IMR-90 (cell line): ENCODE measurements around the gene SYT11. TPM values are rescaled to one million over a fixed set of nuclear protein-coding genes. Genes with fewer than 3 reads are reported as not detected.
A peak's percentile ranks its signal among the peaks of the same experiment; 100 is the strongest.
"Not testable (repeated sequence)": the region's sequence is repeated elsewhere in the genome, so short reads cannot be mapped to it uniquely, and the experiment has no call there.

Experiments used
- ATAC-seq: fragments of 200-7000 bp; cut with Tn5 transposase; 2 replicates; pipeline ENCODE4 v1.9.1; 2020; ENCODE audit warnings: low read depth, mild to moderate bottlenecking, moderate library complexity
- BruUV-seq: library from RNA; stranded (reverse); fragments of 400-500 nt; replicated peaks from 2 replicates; lab custom pipeline; 2021; lab: Mats Ljungman, UMichigan
- CTCF ChIA-PET: fragments of 300-600 bp; formaldehyde crosslinking; extraction: SDS; loops from one replicate; lab custom pipeline; 2021; ENCODE audit warnings: antibody characterized with exemption; lab: Yijun Ruan, JAX
- POLR2A ChIA-PET: fragments of 300-600 bp; sonication (Branson Sonifier 250); formaldehyde crosslinking; loops from one replicate; lab custom pipeline; 2022; ENCODE audit warnings: antibody characterized with exemption; ENCODE audit not compliant: unreplicated experiment; lab: Charles Lee
- DNase-seq: peaks from one replicate; pipeline ENCODE4 v3.0.0; 2013
- H2AFZ ChIP-seq: replicated peaks from 2 replicates; pipeline ENCODE3; 2013; ENCODE audit warnings: low read length, mild to moderate bottlenecking; ENCODE audit not compliant: poor library complexity
- H2AK5ac ChIP-seq: 2 replicates; pipeline ENCODE4 v1.6.1; 2013; ENCODE audit warnings: low read depth, low read length, inconsistent platforms
- H2AK9ac ChIP-seq: replicated peaks from 2 replicates; pipeline ENCODE3; 2013; ENCODE audit warnings: mild to moderate bottlenecking, low read depth, low read length, moderate library complexity; ENCODE audit not compliant: poor library complexity
- H2BK120ac ChIP-seq: 2 replicates; pipeline ENCODE4 v1.6.1; 2013; ENCODE audit warnings: low read depth, low read length, inconsistent platforms
- H2BK15ac ChIP-seq: 3 replicates; pipeline ENCODE4 v1.6.1; 2013; ENCODE audit warnings: low read depth, low read length, inconsistent platforms
- H2BK20ac ChIP-seq: 2 replicates; pipeline ENCODE4 v1.6.1; 2013; ENCODE audit warnings: low read depth, mild to moderate bottlenecking, inconsistent platforms, low read length, moderate library complexity
- H2BK5ac ChIP-seq: 2 replicates; pipeline ENCODE4 v1.6.1; 2013; ENCODE audit warnings: mild to moderate bottlenecking, low read depth, low read length, inconsistent platforms; ENCODE audit not compliant: poor library complexity, severe bottlenecking
- H3K14ac ChIP-seq: replicated peaks from 2 replicates; pipeline ENCODE4 v1.6.1; 2013; ENCODE audit warnings: low read depth, low read length, inconsistent platforms
- H3K18ac ChIP-seq: 2 replicates; pipeline ENCODE4 v1.6.1; 2013; ENCODE audit warnings: low read depth, low read length, control low read depth
- H3K23ac ChIP-seq: 2 replicates; pipeline ENCODE4 v1.6.1; 2013; ENCODE audit warnings: low read depth, low read length, inconsistent platforms
- H3K27ac ChIP-seq: 2 replicates; pipeline ENCODE4 v1.5.1; 2013; ENCODE audit warnings: mild to moderate bottlenecking, control low read depth, low read length; ENCODE audit not compliant: insufficient read depth
- H3K27me3 ChIP-seq: 2 replicates; pipeline ENCODE4 v1.6.1; 2013; ENCODE audit warnings: low read length; ENCODE audit not compliant: control insufficient read depth, insufficient read depth
- H3K36me3 ChIP-seq: 2 replicates; pipeline ENCODE4 v1.6.1; 2013; ENCODE audit warnings: low read length, mixed read lengths; ENCODE audit not compliant: control insufficient read depth, insufficient read depth
- H3K4ac ChIP-seq: 2 replicates; pipeline ENCODE4 v1.6.1; 2013; ENCODE audit warnings: low read depth, low read length, inconsistent platforms
- H3K4me1 ChIP-seq: 2 replicates; pipeline ENCODE4 v1.6.1; 2013; ENCODE audit warnings: low read length, mixed read lengths; ENCODE audit not compliant: control insufficient read depth, insufficient read depth
- H3K4me2 ChIP-seq: 2 replicates; pipeline ENCODE4 v1.6.1; 2013; ENCODE audit warnings: low read depth, mild to moderate bottlenecking, control low read depth, low read length, moderate library complexity
- H3K4me3 ChIP-seq: 2 replicates; pipeline ENCODE4 v1.5.1; 2013; ENCODE audit warnings: low read depth, mild to moderate bottlenecking, control low read depth, low read length, moderate library complexity; ENCODE audit not compliant: insufficient read depth
- H3K56ac ChIP-seq: 2 replicates; pipeline ENCODE4 v1.6.1; 2013; ENCODE audit warnings: low read length, inconsistent platforms; ENCODE audit not compliant: insufficient read depth; ENCODE audit errors: extremely low read depth
- H3K79me1 ChIP-seq, 2 experiments: 2 replicates each; pipeline ENCODE4 v1.6.1; 2013; ENCODE audit warnings: low read length in 2 of 2, inconsistent platforms in 1 of 2, low read depth in 1 of 2
- H3K9ac ChIP-seq: 2 replicates; pipeline ENCODE4 v1.6.1; 2013; ENCODE audit warnings: low read depth, low read length, control low read depth
- H3K9me1 ChIP-seq: 2 replicates; pipeline ENCODE4 v1.6.1; 2013; ENCODE audit warnings: low read length, inconsistent platforms; ENCODE audit not compliant: insufficient read depth
- H3K9me3 ChIP-seq: 2 replicates; pipeline ENCODE4 v1.6.1; 2013; ENCODE audit warnings: low read length; ENCODE audit not compliant: control insufficient read depth, insufficient read depth
- H4K20me1 ChIP-seq: 2 replicates; pipeline ENCODE4 v1.6.1; 2013; ENCODE audit warnings: low read length, inconsistent platforms; ENCODE audit not compliant: insufficient read depth
- H4K5ac ChIP-seq: 2 replicates; pipeline ENCODE4 v1.6.1; 2013; ENCODE audit warnings: mild to moderate bottlenecking, low read depth, low read length, control low read depth
- H4K8ac ChIP-seq, 2 experiments: 2 replicates each; pipeline ENCODE4 v1.6.1; 2013; ENCODE audit warnings: low read depth in 2 of 2, low read length in 2 of 2, control low read depth in 1 of 2, inconsistent platforms in 1 of 2
- H4K91ac ChIP-seq: 2 replicates; pipeline ENCODE4 v1.6.1; 2013; ENCODE audit warnings: low read depth, low read length, inconsistent platforms; ENCODE audit not compliant: insufficient read depth
- WGBS, 2 experiments: methylation state at CpG; one replicate each; pipeline versions ENCODE4 v1.1.5 to v1.1.7; 2013; ENCODE audit warnings: missing lambda C conversion rate in 2 of 2; ENCODE audit not compliant: insufficient read length in 1 of 2; ENCODE audit errors: extremely low coverage in 2 of 2; 5-methylcytosine and 5-hydroxymethylcytosine counted together
- dilution Hi-C: fragments of 300-500 bp; cut with HindIII; formaldehyde crosslinking; loops from one replicate; pipeline ENCODE4 v1.14.3; 2018; ENCODE audit warnings: low sequenced_read_pairs; ENCODE audit not compliant: unreplicated experiment
- in situ Hi-C: fragments of 300-500 bp; cut with MboI; formaldehyde crosslinking; loops from 3 replicates; pipeline ENCODE4 v1.14.3; 2019; ENCODE audit warnings: low sequenced_read_pairs, inconsistent platforms, mixed read lengths
- intact Hi-C: fragments of 100-400 bp; cut with micrococcal nuclease; formaldehyde crosslinking; loops from 2 replicates; pipeline ENCODE4 v1.10.0; 2022
- polyA plus RNA-seq, 3 experiments: library from polyadenylated mRNA; depleted of rRNA; stranded (reverse); fragments of >200 nt; gene quantifications; 2 replicates each; pipeline ENCODE4 v1.2.3, GENCODE V29; 2012; ENCODE audit warnings: low replicate concordance in 1 of 3
- total RNA-seq: library from RNA; depleted of rRNA; stranded (reverse); fragments of >200 nt; gene quantifications from 2 replicates; pipeline ENCODE4 v1.2.3, GENCODE V29; 2012

The SYT11 gene
- total and polyA plus RNA-seq, 2 of the 4 experiments (the other 2 are of a cell fraction) = 22.9 to 43.7 TPM

DNA sequence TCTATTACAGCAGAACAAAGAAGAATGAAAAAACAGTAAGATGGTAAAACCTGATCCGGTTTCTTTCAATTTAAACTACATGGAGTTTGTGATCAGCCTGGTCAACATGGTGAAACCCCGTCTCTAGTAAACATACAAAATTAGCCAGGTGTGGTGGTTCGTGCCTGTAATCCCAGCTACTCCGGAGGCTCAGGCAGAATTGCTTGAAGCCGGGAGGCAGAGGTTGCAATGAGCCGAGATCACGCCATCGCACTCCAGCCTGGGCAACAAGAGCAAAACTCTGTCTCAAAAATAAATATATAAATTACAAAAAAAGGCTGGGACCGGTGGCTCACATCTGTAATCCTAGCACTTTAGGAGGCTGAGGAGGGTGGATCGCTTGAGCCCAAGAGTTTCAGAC, 71.4 kb downstream of the SYT11 start:
- H2AK5ac ChIP-seq, H2AFZ ChIP-seq, DNase-seq, dilution Hi-C loops, H3K9me1 ChIP-seq, H3K4me3 ChIP-seq, H4K91ac ChIP-seq, H4K8ac ChIP-seq, BruUV-seq, H3K4ac ChIP-seq, H3K56ac ChIP-seq, ATAC-seq, H2BK5ac ChIP-seq, H2BK15ac ChIP-seq, H3K9me3 ChIP-seq, H3K14ac ChIP-seq, H3K4me1 ChIP-seq, H3K27me3 ChIP-seq, H4K5ac ChIP-seq, H2BK120ac ChIP-seq, POLR2A ChIA-PET, H3K27ac ChIP-seq, H2AK9ac ChIP-seq, H3K18ac ChIP-seq, H2BK20ac ChIP-seq, intact Hi-C loops, in situ Hi-C loops, H3K23ac ChIP-seq: not testable (repeated sequence)
- Histone ChIP-seq H3K36me3 (peaks cover 56% of the 10 kb centered on the region), H4K20me1 (peaks cover 48% of the 10 kb centered on the region), H3K4me2 (peak overlapping the region; percentile 23; the same call in 1 of the 2 replicates), H3K79me1 (peaks cover 15 to 60% of the 10 kb centered on the region in 2 experiments), H3K9ac (peak overlapping the region; percentile 25; the same call in 1 of the 2 replicates)
- WGBS, 2 experiments = 96% methylated on average over 4 of the region's 10 CpGs; no CpG with 5 or more reads in 1 of the 2 experiments
- CTCF ChIA-PET = interaction anchor here (0.6 kb wide), 1 partner anchor 12 kb away, joined by 7 read pairs; no protein-coding TSS in a partner anchor
